ENCODE results near the gene TTLL11.
"Not testable (repeated sequence)": the region's sequence is repeated elsewhere in the genome, so short reads cannot be mapped to it uniquely, and the experiment has no call there.

The TTLL11 gene

DNA sequence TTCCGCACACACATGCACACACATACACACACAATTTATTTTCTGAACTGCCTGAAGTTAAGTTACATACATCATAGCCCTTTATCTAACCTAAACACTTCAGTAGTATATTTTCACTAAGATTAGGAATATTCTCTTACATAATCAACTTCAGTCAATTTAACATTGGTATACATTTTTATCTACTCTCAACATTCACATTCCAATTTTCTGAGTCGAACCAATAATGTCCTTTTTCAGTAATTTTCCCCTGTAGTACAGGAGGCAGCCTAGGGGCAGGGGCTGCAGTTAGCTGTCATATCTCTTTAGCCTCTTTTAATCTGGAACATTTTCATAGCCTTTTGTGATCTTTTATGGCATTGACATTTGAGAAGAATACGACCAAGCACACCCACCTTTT, 291.5 kb downstream of the TTLL11 start:
- no peak overlapping the region for H3K4me2 ChIP-seq (ENCODE audit: low read length)
- no peak overlapping the region for H3K56ac ChIP-seq (ENCODE audit: low read length)
- no peak overlapping the region for H3K23ac ChIP-seq (ENCODE audit: low read length)
- no peaks in the 10 kb centered on the region for H3K79me2 ChIP-seq (ENCODE audit: control insufficient read depth, insufficient read depth, low read length)
- no peak overlapping the region for H4K8ac ChIP-seq (ENCODE audit: low read depth, low read length)
- no peaks in the 10 kb centered on the region for H3K36me3 ChIP-seq (ENCODE audit: control insufficient read depth, insufficient read depth, low read length)
- H2BK5ac ChIP-seq (ENCODE audit: low read length): no peak overlapping the region
- H2BK120ac ChIP-seq (ENCODE audit: low read depth, low read length): no peak overlapping the region
- no peak overlapping the region for H3K4ac ChIP-seq (ENCODE audit: low read depth, low read length)
- 100% methylated on average over 1 of the region's 3 CpGs for WGBS (ENCODE audit: extremely low coverage, insufficient coverage, low lambda C conversion rate)
- no peak overlapping the region for H3K18ac ChIP-seq (ENCODE audit: low read length)
- no peak overlapping the region for H2BK15ac ChIP-seq (replicated peaks; ENCODE audit: low read depth)
- no peak overlapping the region for H2AK5ac ChIP-seq (ENCODE audit: low read length)
- H3K9ac ChIP-seq (ENCODE audit: low read length): no peak overlapping the region
- H3K27ac ChIP-seq (ENCODE audit: low read depth, low read length): no peak overlapping the region
- DNase-seq: no peak
- H4K5ac ChIP-seq (ENCODE audit: low read length): no peak overlapping the region
- no peak overlapping the region for H3K4me3 ChIP-seq (ENCODE audit: low read length)
- H3K79me1 ChIP-seq (ENCODE audit: low read length): no peaks in the 10 kb centered on the region
- H3K4me1 ChIP-seq (ENCODE audit: control insufficient read depth, low read depth, low read length): no peaks in the 10 kb centered on the region
- H3K27me3 ChIP-seq (ENCODE audit: insufficient read depth, low read length, poor library complexity): no peaks in the 10 kb centered on the region

DNA sequence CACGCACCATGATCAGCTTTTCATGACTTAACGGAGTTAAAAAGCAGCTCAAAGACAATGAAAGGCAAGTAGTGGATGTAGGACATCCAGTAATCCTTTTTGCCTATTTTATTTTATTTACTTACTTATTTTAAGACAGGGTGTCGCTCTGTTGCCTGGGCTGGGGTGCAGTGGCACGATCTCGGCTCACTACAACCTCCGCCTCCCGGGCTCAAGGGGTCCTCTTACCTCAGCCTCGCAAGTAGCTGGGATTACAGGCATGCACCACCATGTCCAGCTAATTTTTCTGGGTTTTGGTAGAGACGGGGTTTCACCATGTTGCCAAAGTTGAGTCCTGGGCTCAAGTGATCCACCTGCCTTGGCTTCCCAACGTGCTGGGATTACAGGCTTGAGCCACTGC, 292.7 kb downstream of the TTLL11 start:
- no peak overlapping the region for H3K18ac ChIP-seq (ENCODE audit: low read length)
- no CpG with 5 or more reads among the region's 10 CpGs for WGBS (ENCODE audit: extremely low coverage, insufficient coverage, low lambda C conversion rate)
- no peak overlapping the region for H2AK5ac ChIP-seq (ENCODE audit: low read length)
- H2BK120ac ChIP-seq (ENCODE audit: low read depth, low read length): no peak overlapping the region
- no peak overlapping the region for H3K27ac ChIP-seq (ENCODE audit: low read depth, low read length)
- no peak overlapping the region for H4K8ac ChIP-seq (ENCODE audit: low read depth, low read length)
- H3K9ac ChIP-seq (ENCODE audit: low read length): no peak overlapping the region
- H3K79me2 ChIP-seq (ENCODE audit: control insufficient read depth, insufficient read depth, low read length): no peaks in the 10 kb centered on the region
- H3K23ac ChIP-seq (ENCODE audit: low read length): no peak overlapping the region
- no peak overlapping the region for H3K4me3 ChIP-seq (ENCODE audit: low read length)
- no peak overlapping the region for H2BK15ac ChIP-seq (replicated peaks; ENCODE audit: low read depth)
- no peak overlapping the region for H4K5ac ChIP-seq (ENCODE audit: low read length)
- H3K36me3 ChIP-seq (ENCODE audit: control insufficient read depth, insufficient read depth, low read length): no peaks in the 10 kb centered on the region
- no peak overlapping the region for H3K56ac ChIP-seq (ENCODE audit: low read length)
- no peak for DNase-seq
- no peaks in the 10 kb centered on the region for H3K79me1 ChIP-seq (ENCODE audit: low read length)
- H3K27me3 ChIP-seq (ENCODE audit: insufficient read depth, low read length, poor library complexity): no peaks in the 10 kb centered on the region
- H3K4ac ChIP-seq (ENCODE audit: low read depth, low read length): no peak overlapping the region
- no peak overlapping the region for H2BK5ac ChIP-seq (ENCODE audit: low read length)
- H3K4me1 ChIP-seq (ENCODE audit: control insufficient read depth, low read depth, low read length): no peaks in the 10 kb centered on the region
- no peak overlapping the region for H3K4me2 ChIP-seq (ENCODE audit: low read length)

DNA sequence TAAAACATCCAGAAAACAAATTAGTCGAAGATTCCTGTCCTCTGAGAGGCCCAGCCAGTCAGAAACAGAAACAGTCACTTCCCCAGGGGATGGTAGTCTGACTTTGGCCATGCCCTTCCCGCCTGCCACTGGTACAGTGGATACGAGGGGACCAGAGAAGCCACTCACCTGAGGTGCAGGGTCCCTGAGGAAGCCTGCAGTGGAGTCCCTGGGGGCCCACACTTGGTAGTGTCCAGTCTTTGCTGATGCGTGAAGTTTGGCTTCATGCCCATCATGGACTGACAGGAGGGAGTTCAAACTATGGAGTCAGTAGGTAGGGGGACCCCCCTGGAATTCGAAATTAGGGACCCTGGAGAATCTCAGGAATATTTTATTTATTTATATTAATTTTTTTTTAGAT, 294.2 kb downstream of the TTLL11 start:
- no peak overlapping the region for H3K27ac ChIP-seq (ENCODE audit: low read depth, low read length)
- H2BK15ac ChIP-seq (replicated peaks; ENCODE audit: low read depth): no peak overlapping the region
- no peak overlapping the region for H3K4me3 ChIP-seq (ENCODE audit: low read length)
- H2BK5ac ChIP-seq (ENCODE audit: low read length): no peak overlapping the region
- H3K79me2 ChIP-seq (ENCODE audit: control insufficient read depth, insufficient read depth, low read length): no peaks in the 10 kb centered on the region
- no peak overlapping the region for H3K56ac ChIP-seq (ENCODE audit: low read length)
- H3K27me3 ChIP-seq (ENCODE audit: insufficient read depth, low read length, poor library complexity): no peaks in the 10 kb centered on the region
- DNase-seq: no peak
- H3K79me1 ChIP-seq (ENCODE audit: low read length): no peaks in the 10 kb centered on the region
- no peaks in the 10 kb centered on the region for H3K4me1 ChIP-seq (ENCODE audit: control insufficient read depth, low read depth, low read length)
- WGBS (ENCODE audit: extremely low coverage, insufficient coverage, low lambda C conversion rate): no CpG with 5 or more reads among the region's 5 CpGs
- no peak overlapping the region for H3K4ac ChIP-seq (ENCODE audit: low read depth, low read length)
- H4K5ac ChIP-seq (ENCODE audit: low read length): no peak overlapping the region
- no peak overlapping the region for H4K8ac ChIP-seq (ENCODE audit: low read depth, low read length)
- no peak overlapping the region for H3K9ac ChIP-seq (ENCODE audit: low read length)
- no peak overlapping the region for H3K18ac ChIP-seq (ENCODE audit: low read length)
- H3K36me3 ChIP-seq (ENCODE audit: control insufficient read depth, insufficient read depth, low read length): no peaks in the 10 kb centered on the region
- no peak overlapping the region for H3K23ac ChIP-seq (ENCODE audit: low read length)
- H2AK5ac ChIP-seq (ENCODE audit: low read length): no peak overlapping the region
- no peak overlapping the region for H2BK120ac ChIP-seq (ENCODE audit: low read depth, low read length)
- H3K4me2 ChIP-seq (ENCODE audit: low read length): no peak overlapping the region

DNA sequence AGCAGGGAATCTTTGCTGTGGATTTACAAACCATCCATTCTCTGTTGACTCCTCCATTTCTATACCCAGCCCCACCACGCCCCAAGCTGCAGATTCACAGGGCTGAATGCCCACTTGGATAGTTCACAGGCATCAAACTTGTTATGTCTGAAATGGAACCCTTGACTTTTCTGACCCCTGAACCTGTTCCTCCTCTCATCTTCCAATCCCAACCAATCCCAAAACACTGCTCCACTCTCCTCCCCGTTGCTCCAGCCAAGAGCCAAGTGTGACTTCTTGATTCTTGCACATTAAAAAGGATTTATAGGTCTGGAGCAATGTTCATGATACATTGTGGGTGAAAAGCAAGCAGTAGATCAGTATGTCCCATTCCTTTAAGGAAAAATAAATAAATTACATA, 296.0 kb downstream of the TTLL11 start:
- Histone ChIP-seq H3K79me2 (ENCODE audit: control insufficient read depth, insufficient read depth, low read length) (no peaks in the 10 kb centered on the region), H3K4ac (ENCODE audit: low read depth, low read length) (no peak overlapping the region), H3K36me3 (ENCODE audit: control insufficient read depth, insufficient read depth, low read length) (no peaks in the 10 kb centered on the region), H3K4me2 (ENCODE audit: low read length) (no peak overlapping the region), H3K9ac (ENCODE audit: low read length) (no peak overlapping the region), H3K27me3 (ENCODE audit: insufficient read depth, low read length, poor library complexity) (no peaks in the 10 kb centered on the region), H4K5ac (ENCODE audit: low read length) (no peak overlapping the region), H3K79me1 (ENCODE audit: low read length) (no peaks in the 10 kb centered on the region), H4K8ac (ENCODE audit: low read depth, low read length) (no peak overlapping the region), H2BK120ac (ENCODE audit: low read depth, low read length) (no peak overlapping the region), H2AK5ac (ENCODE audit: low read length) (no peak overlapping the region), H3K23ac (ENCODE audit: low read length) (no peak overlapping the region), H3K4me1 (ENCODE audit: control insufficient read depth, low read depth, low read length) (no peaks in the 10 kb centered on the region), H3K4me3 (ENCODE audit: low read length) (no peak overlapping the region), H3K27ac (ENCODE audit: low read depth, low read length) (no peak overlapping the region), H3K18ac (ENCODE audit: low read length) (no peak overlapping the region), H2BK15ac (replicated peaks; ENCODE audit: low read depth) (no peak overlapping the region), H2BK5ac (ENCODE audit: low read length) (no peak overlapping the region), H3K56ac (ENCODE audit: low read length) (no peak overlapping the region)
- no peak for DNase-seq
- no CpG with 5 or more reads among the region's 2 CpGs for WGBS (ENCODE audit: extremely low coverage, insufficient coverage, low lambda C conversion rate)

DNA sequence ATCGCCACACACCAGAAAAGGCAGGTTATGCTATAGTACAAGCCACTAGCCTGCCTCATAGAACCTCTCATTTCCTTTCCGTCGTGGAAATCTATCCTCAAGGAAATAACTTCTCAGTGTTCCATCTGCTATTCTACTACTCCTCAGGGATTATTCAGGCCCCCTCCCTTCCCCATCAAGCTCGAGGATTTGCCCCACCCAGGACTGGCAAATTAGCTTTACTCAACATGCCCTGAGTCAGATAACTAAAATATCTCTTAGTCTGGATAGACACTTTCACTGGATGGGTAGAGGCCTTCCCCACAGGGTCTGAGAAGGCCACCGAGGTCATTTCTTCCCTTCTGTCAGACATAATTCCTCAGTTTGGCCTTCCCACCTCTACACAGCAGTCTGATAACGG, 298.8 kb downstream of the TTLL11 start:
- not testable (repeated sequence) for H3K4me1 ChIP-seq (ENCODE audit: control insufficient read depth, low read depth, low read length); H4K8ac ChIP-seq (ENCODE audit: low read depth, low read length); H2AK5ac ChIP-seq (ENCODE audit: low read length); DNase-seq; H3K4me3 ChIP-seq (ENCODE audit: low read length); H3K56ac ChIP-seq (ENCODE audit: low read length); H2BK5ac ChIP-seq (ENCODE audit: low read length); H4K5ac ChIP-seq (ENCODE audit: low read length); H3K9ac ChIP-seq (ENCODE audit: low read length); H3K79me2 ChIP-seq (ENCODE audit: control insufficient read depth, insufficient read depth, low read length); H3K27ac ChIP-seq (ENCODE audit: low read depth, low read length); H3K36me3 ChIP-seq (ENCODE audit: control insufficient read depth, insufficient read depth, low read length); H2BK120ac ChIP-seq (ENCODE audit: low read depth, low read length); H3K23ac ChIP-seq (ENCODE audit: low read length); H3K18ac ChIP-seq (ENCODE audit: low read length); H2BK15ac ChIP-seq (replicated peaks; ENCODE audit: low read depth); H3K79me1 ChIP-seq (ENCODE audit: low read length); H3K4ac ChIP-seq (ENCODE audit: low read depth, low read length); H3K4me2 ChIP-seq (ENCODE audit: low read length); H3K27me3 ChIP-seq (ENCODE audit: insufficient read depth, low read length, poor library complexity)
- no CpG with 5 or more reads among the region's 6 CpGs for WGBS (ENCODE audit: extremely low coverage, insufficient coverage, low lambda C conversion rate)

DNA sequence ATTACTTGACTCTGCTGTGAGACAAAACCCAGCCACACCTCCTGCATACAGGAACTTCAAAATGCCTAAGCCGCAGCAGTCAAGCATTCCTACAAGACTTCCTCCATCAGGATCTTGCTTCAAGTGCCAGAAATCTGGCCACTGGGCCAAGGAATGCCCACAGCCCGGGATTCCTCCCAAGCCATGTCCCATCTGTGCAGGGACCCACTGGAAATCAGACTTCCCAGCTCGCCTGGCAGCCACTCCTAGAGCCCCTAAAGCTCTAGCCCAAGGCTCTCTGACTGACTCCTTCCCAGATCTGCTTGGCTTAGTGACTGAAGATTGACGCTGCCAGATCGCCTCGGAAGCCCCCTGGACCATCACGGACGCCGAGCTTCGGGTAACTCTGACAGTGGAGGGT, 300.6 kb downstream of the TTLL11 start:
- H2BK120ac ChIP-seq (ENCODE audit: low read depth, low read length); H3K27ac ChIP-seq (ENCODE audit: low read depth, low read length); H3K4me2 ChIP-seq (ENCODE audit: low read length); H3K79me1 ChIP-seq (ENCODE audit: low read length); H3K4me3 ChIP-seq (ENCODE audit: low read length); H3K56ac ChIP-seq (ENCODE audit: low read length); H4K8ac ChIP-seq (ENCODE audit: low read depth, low read length); H3K79me2 ChIP-seq (ENCODE audit: control insufficient read depth, insufficient read depth, low read length); H3K4me1 ChIP-seq (ENCODE audit: control insufficient read depth, low read depth, low read length); H3K9ac ChIP-seq (ENCODE audit: low read length); H2BK5ac ChIP-seq (ENCODE audit: low read length); H2BK15ac ChIP-seq (replicated peaks; ENCODE audit: low read depth); H2AK5ac ChIP-seq (ENCODE audit: low read length); H3K23ac ChIP-seq (ENCODE audit: low read length); H4K5ac ChIP-seq (ENCODE audit: low read length); DNase-seq; H3K36me3 ChIP-seq (ENCODE audit: control insufficient read depth, insufficient read depth, low read length); H3K4ac ChIP-seq (ENCODE audit: low read depth, low read length); H3K18ac ChIP-seq (ENCODE audit: low read length); H3K27me3 ChIP-seq (ENCODE audit: insufficient read depth, low read length, poor library complexity): not testable (repeated sequence)
- no CpG with 5 or more reads among the region's 10 CpGs for WGBS (ENCODE audit: extremely low coverage, insufficient coverage, low lambda C conversion rate)
